ENCODE results near the gene QRSL1. TPM values are rescaled to one million over a fixed set of nuclear protein-coding genes. Genes with fewer than 3 reads are reported as not detected.

The QRSL1 gene
- total RNA-seq, 1 experiment from 2014 or later: 13.4 TPM

GRCh38 chr6:106609699-106610098 lies 19.7 kb upstream of the QRSL1 start:
- no peak overlapping the region for H3K4me2 ChIP-seq
- H3K9me2 ChIP-seq (ENCODE audit: insufficient read depth): no peaks in the 10 kb centered on the region
- H3K27me3 ChIP-seq (ENCODE audit: insufficient read depth, low read depth): no peaks in the 10 kb centered on the region
- no TSS peak for BruUV-seq (replicated peaks)
- no peaks in the 10 kb centered on the region for H4K20me1 ChIP-seq (ENCODE audit: insufficient read depth)
- no peaks in the 10 kb centered on the region for H3K79me2 ChIP-seq (ENCODE audit: low read depth)
- intact Hi-C loops (cut with micrococcal nuclease; ENCODE audit: unreplicated experiment): loop anchor here (2.0 kb wide), 1 partner anchor 189 kb away; no protein-coding TSS in a partner anchor
- H3F3A ChIP-seq (ENCODE audit: insufficient read depth, low read depth): no peaks in the 10 kb centered on the region
- ChIA-PET POLR2A (ENCODE audit: unreplicated experiment) (interaction anchor here (0.5 to 0.7 kb wide), 4 partner anchors 137 to 1524 kb away, joined by 3 to 7 read pairs (median 5); no protein-coding TSS in a partner anchor), CTCF (interaction anchor here (0.5 to 0.7 kb wide), 5 partner anchors 31 to 297 kb away, joined by 3 to 4 read pairs (median 3); no protein-coding TSS in a partner anchor)
- no peak overlapping the region for H2AFZ ChIP-seq
- TF ChIP-seq EZH2 (IDR thresholded peaks at IDR 0.05; ENCODE audit: low read depth) (no peak), CTCF (conservative IDR thresholded peaks at IDR 0.05) (peak; percentile 66)
- H3K9me3 ChIP-seq (ENCODE audit: insufficient read depth, low read depth): no peaks in the 10 kb centered on the region
- no peak overlapping the region for H3K27ac ChIP-seq
- H3K36me3 ChIP-seq (ENCODE audit: low read depth): 0 out of 2 replicates have a peak, but pooled peaks cover 12% of the 10 kb centered on the region
- DNase-seq: peak in 1 of 2 experiments; percentile 29
- H3K4me1 ChIP-seq (replicated peaks; ENCODE audit: insufficient read depth): no peaks in the 10 kb centered on the region
- H3K4me3 ChIP-seq: no peak overlapping the region

- TF ChIP-seq EZH2 (IDR thresholded peaks at IDR 0.05; ENCODE audit: low read depth): no peak
- no peak for TF ChIP-seq CTCF (conservative IDR thresholded peaks at IDR 0.05)
- intact Hi-C loops (cut with micrococcal nuclease; ENCODE audit: unreplicated experiment): no loop called here
- H3K79me2 ChIP-seq (ENCODE audit: low read depth): no peaks in the 10 kb centered on the region
Measured at GRCh38 chr6:106611030-106611429, 18.3 kb upstream of the QRSL1 start.

DNA sequence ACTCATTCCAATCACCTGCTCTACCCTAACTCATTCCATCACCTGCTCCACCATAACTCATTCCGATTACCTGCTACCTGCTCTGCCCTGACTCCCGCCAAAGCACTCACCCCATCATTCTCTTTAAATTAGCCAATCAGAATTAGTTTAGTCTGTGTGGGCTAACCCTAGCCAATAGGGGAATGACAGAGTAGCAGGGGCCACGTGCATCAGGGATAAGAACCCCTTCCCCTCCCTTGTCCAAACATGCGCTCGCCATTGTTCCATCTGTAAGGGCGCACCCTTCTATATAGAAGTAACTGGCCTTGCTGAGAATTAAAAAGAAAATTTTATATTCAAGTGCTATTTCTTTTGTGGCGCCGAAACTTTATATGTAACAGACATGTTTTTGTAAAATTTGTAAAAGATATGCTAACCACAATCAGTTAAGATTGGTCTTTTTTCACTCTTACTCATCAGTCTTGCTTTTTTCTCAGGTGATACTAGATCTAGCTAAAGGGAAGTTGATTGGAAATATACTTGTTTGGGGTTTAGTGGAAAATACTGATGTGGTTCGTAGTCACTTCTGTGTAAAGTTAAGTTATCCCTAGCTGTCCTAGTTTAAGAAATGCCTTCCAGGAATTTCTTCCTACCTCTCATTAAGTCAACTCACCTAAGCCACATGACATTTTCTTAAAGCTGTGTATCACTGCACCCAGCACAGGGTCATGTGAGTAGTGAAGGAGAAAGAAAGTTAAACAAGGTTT lies 16.5 kb upstream of the QRSL1 start:
- no peak overlapping the region for H3K27ac ChIP-seq
- BruUV-seq (replicated peaks): no TSS peak
- H3F3A ChIP-seq (ENCODE audit: insufficient read depth, low read depth): no peaks in the 10 kb centered on the region
- ChIA-PET CTCF (no interaction called here), POLR2A (ENCODE audit: unreplicated experiment) (interaction anchor here (0.7 kb wide), 1 partner anchor 482 kb away, joined by 3 read pairs; no protein-coding TSS in a partner anchor)
- H3K4me1 ChIP-seq (replicated peaks; ENCODE audit: insufficient read depth): no peaks in the 10 kb centered on the region
- H3K9me2 ChIP-seq (ENCODE audit: insufficient read depth): no peaks in the 10 kb centered on the region
- no peaks in the 10 kb centered on the region for H3K27me3 ChIP-seq (ENCODE audit: insufficient read depth, low read depth)
- H3K4me3 ChIP-seq: no peak overlapping the region
- peaks cover 3% of the 10 kb centered on the region; the same call in 1 of the 2 replicates for H3K9me3 ChIP-seq (ENCODE audit: insufficient read depth, low read depth)
- no peaks in the 10 kb centered on the region for H4K20me1 ChIP-seq (ENCODE audit: insufficient read depth)
- intact Hi-C loops (cut with micrococcal nuclease; ENCODE audit: unreplicated experiment): no loop called here
- 0 out of 2 replicates have a peak, but pooled peaks cover 4% of the 10 kb centered on the region for H3K36me3 ChIP-seq (ENCODE audit: low read depth)
- H3K79me2 ChIP-seq (ENCODE audit: low read depth): no peaks in the 10 kb centered on the region
- H3K4me2 ChIP-seq: no peak overlapping the region
- H2AFZ ChIP-seq: no peak overlapping the region
- no peak for DNase-seq
- no peak for TF ChIP-seq EZH2 (IDR thresholded peaks at IDR 0.05; ENCODE audit: low read depth)
- no peak for TF ChIP-seq CTCF (conservative IDR thresholded peaks at IDR 0.05)

More at GRCh38 chr6:106611030-106611429, 18.3 kb upstream of the QRSL1 start:
- Histone ChIP-seq H4K20me1 (ENCODE audit: insufficient read depth) (no peaks in the 10 kb centered on the region), H2AFZ (no peak overlapping the region), H3K27ac (no peak overlapping the region), H3K4me2 (no peak overlapping the region), H3K4me3 (no peak overlapping the region), H3K9me3 (ENCODE audit: insufficient read depth, low read depth) (no peaks in the 10 kb centered on the region), H3K4me1 (replicated peaks; ENCODE audit: insufficient read depth) (no peaks in the 10 kb centered on the region), H3F3A (ENCODE audit: insufficient read depth, low read depth) (no peaks in the 10 kb centered on the region), H3K36me3 (ENCODE audit: low read depth) (0 out of 2 replicates have a peak, but pooled peaks cover 12% of the 10 kb centered on the region), H3K27me3 (ENCODE audit: insufficient read depth, low read depth) (no peaks in the 10 kb centered on the region), H3K9me2 (ENCODE audit: insufficient read depth) (no peaks in the 10 kb centered on the region)
- POLR2A ChIA-PET (ENCODE audit: unreplicated experiment): interaction anchor here (0.6 kb wide), 1 partner anchor 356 kb away, joined by 4 read pairs; no protein-coding TSS in a partner anchor
- CTCF ChIA-PET: no interaction called here
- no TSS peak for BruUV-seq (replicated peaks)
- DNase-seq: no peak

All from PC-9 (cell line).